Heart right ventricle (tissue), 16 donors: ENCODE data around the gene TTLL12. TPM values are rescaled to one million over a fixed set of nuclear protein-coding genes. Genes with fewer than 3 reads are reported as not detected.
A peak's percentile ranks its signal among the peaks of the same experiment; 100 is the strongest.
"Not testable (repeated sequence)": the region's sequence is repeated elsewhere in the genome, so short reads cannot be mapped to it uniquely, and the experiment has no call there.

Experiments used
- ATAC-seq, 8 donors: fragments of 200-7000 bp; cut with Tn5 transposase; one replicate each; pipeline ENCODE4 v1.9.1; 2020; ENCODE audit warnings: mild to moderate bottlenecking in 8 of 8, moderate library complexity in 8 of 8, moderate number of reproducible peaks in 1 of 8
- DNase-seq, 2 donors: peaks; one replicate each; pipeline ENCODE4 v3.0.0-alpha.2; 2020
- H3K27ac ChIP-seq, 10 donors: fragments of 200-600 bp; sonication (generic) in 2 of 10; one replicate each; pipeline versions ENCODE4 v1.5.0 to v1.8.0; 2020 to 2022; ENCODE audit warnings: mild to moderate bottlenecking in 3 of 10
- H3K27me3 ChIP-seq, 7 donors: fragments of 200-600 bp; one replicate each; pipeline ENCODE4 v1.8.0; 2021 to 2022; ENCODE audit warnings: mild to moderate bottlenecking in 2 of 7
- H3K36me3 ChIP-seq, 9 donors: fragments of 200-600 bp; sonication (generic) in 1 of 9; one replicate each; pipeline versions ENCODE4 v1.5.0 to v1.8.0; 2020 to 2022; ENCODE audit warnings: mild to moderate bottlenecking in 2 of 9
- H3K4me1 ChIP-seq, 9 donors: fragments of 200-600 bp; sonication (generic) in 1 of 9; one replicate each; pipeline versions ENCODE4 v1.5.0 to v1.8.0; 2020 to 2022; ENCODE audit warnings: mild to moderate bottlenecking in 4 of 9
- H3K4me3 ChIP-seq, 10 donors: fragments of 200-600 bp; sonication (generic) in 2 of 10; one replicate each; pipeline versions ENCODE4 v1.5.0 to v1.8.0; 2020 to 2022; ENCODE audit warnings: mild to moderate bottlenecking in 7 of 10, moderate library complexity in 2 of 10
- H3K9me3 ChIP-seq, 11 donors: fragments of 200-600 bp in 10 of 11; sonication (generic) in 2 of 11; one replicate each; pipeline versions ENCODE4 v1.5.0 to v1.8.0; 2013 to 2022; ENCODE audit warnings: mild to moderate bottlenecking in 2 of 11, control low read depth in 1 of 11, moderate library complexity in 1 of 11
- CTCF ChIP-seq, 9 donors: fragments of 200-600 bp; sonication (generic) in 2 of 9; IDR thresholded peaks; one replicate each; pipeline versions ENCODE4 v1.5.0 to v1.8.0; 2021 to 2022; ENCODE audit warnings: antibody characterized with exemption in 9 of 9, mild to moderate bottlenecking in 5 of 9, moderate library complexity in 1 of 9
- WGBS, 2 donors: extraction: QIAGEN DNeasy Blood & Tissue Kit; methylation state at CpG; one replicate each; pipeline ENCODE4 v1.1.7; 2013; ENCODE audit warnings: inconsistent platforms in 1 of 2; 5-methylcytosine and 5-hydroxymethylcytosine counted together
- intact Hi-C, 10 donors: fragments of 100-400 bp; cut with DNase I; formaldehyde crosslinking; loops; one replicate each; pipeline versions ENCODE4 v1.11.1 to v1.14.2; 2022
- polyA plus RNA-seq, 2 donors: library from polyadenylated mRNA; stranded (reverse); fragments of 200-250 nt; gene quantifications; one replicate each; pipeline ENCODE4 v1.2.3, GENCODE V29; 2013
- total RNA-seq, 10 donors: library from RNA; stranded (reverse); fragmentation: NEBNext Ultra II Directional in 3 of 10; extraction: Animal tissue kit (Norgen Biotek cat#: 25700) in 3 of 10; gene quantifications; one replicate each; pipeline versions ENCODE4 v1.2.1 to v1.2.4, GENCODE V29; 2021 to 2023
- donor health status: Arrhythmogenic right ventricular cardiomyopathy.
- donor health status: ischemic (EF 13 %, LVEDD 7.1; RV severe dilation, severe dysfunction).
- donor health status: healthy with polysubstance abuse.
- donor health status: DM: no; HTN: yes; CAD: no.
- donor health status: DM: no; HTN: no; CAD: no.
- donor health status: ischemic (EF 25% LVEDD 6.9; RV normal size, moderate dysfunction).
- donor health status: ischemic (EF 25% LVEDD 5.7; RV mildly dilated, moderate dysfunction).
- donor health status: healthy.
- donor health status: DM: yes; HTN: yes; CAD: no.
- donor health status: Ischemic cardiomyopathy.
- donor health status: ischemic (EF 35%, LVEDD 5.7; RV mildly dilated, moderate dysfunction).
- donor health status: nonischemic (EF 11% LVEDD 7.7; RV severe dilation, severe dysfunction).
- donor health status: DM: yes; HTN: yes; CAD: no.
- donor health status: PGD.
- donor health status: ischemic (EF 29% LVEDD 5.4; RV normal size, mild dysfunction).
- donor health status: nonischemic (EF 23%, LVEDD 6.1; RV moderate dilation, normal function).

Gene TTLL12
- total and polyA plus RNA-seq, 12 donors = 8.0 to 18.9 (median 9.6) TPM

- H3K4me3 ChIP-seq = no peak overlapping the region
- 65 to 71% methylated on average over 6 of the region's 6 CpGs for WGBS, 2 donors
- ATAC-seq (no peak), DNase-seq (no peak)
- H3K4me1 ChIP-seq = peaks cover 7 to 60% (median 23%) of the 10 kb centered on the region in 9 donors
- H3K27ac ChIP-seq = peak overlapping the region in 1 of 10 donors; percentile 83
- intact Hi-C loops = loop anchor here in 1 of 10 donors (10.0 kb wide), 1 partner anchor 64 kb away; the partner anchor contains the start of gene TTLL1
- H3K9me3 ChIP-seq = no peaks in the 10 kb centered on the region
- TF ChIP-seq CTCF (IDR thresholded peaks at IDR 0.05) = no peak
- H3K36me3 ChIP-seq = no peaks in the 10 kb centered on the region
- no peaks in the 10 kb centered on the region for H3K27me3 ChIP-seq
Observed at GRCh38 chr22:43148581-43148980, 38.4 kb downstream of the TTLL12 start.

GRCh38 chr22:43147821-43148220, 39.1 kb downstream of the TTLL12 start:
- Histone ChIP-seq H3K4me1 (peaks cover 6 to 58% (median 24%) of the 10 kb centered on the region in 9 donors), H3K4me3 (peak overlapping the region in 1 of 10 donors; percentile 14), H3K27me3 (no peaks in the 10 kb centered on the region), H3K36me3 (no peaks in the 10 kb centered on the region), H3K27ac (peak overlapping the region in 1 of 10 donors; percentile 83), H3K9me3 (no peaks in the 10 kb centered on the region)
- intact Hi-C loops = loop anchor here in 1 of 10 donors (10.0 kb wide), 1 partner anchor 63 kb away; the partner anchor contains the start of gene TTLL1
- DNase-seq (no peak), ATAC-seq (no peak)
- WGBS, 2 donors = 64 to 72% methylated on average over 8 of the region's 8 CpGs
- TF ChIP-seq CTCF (IDR thresholded peaks at IDR 0.05) = no peak

- not testable (repeated sequence) for H3K36me3 ChIP-seq, ATAC-seq, H3K9me3 ChIP-seq, H3K4me3 ChIP-seq, H3K27me3 ChIP-seq, DNase-seq
- 87 to 94% methylated on average over 15 of the region's 15 CpGs for WGBS, 2 donors
- peak overlapping the region in 2 of 10 donors; percentile 21 to 83 for H3K27ac ChIP-seq
- intact Hi-C loops = loop anchor here in 1 of 10 donors (10.0 kb wide), 1 partner anchor 62 kb away; the partner anchor contains the start of gene TTLL1
- peaks cover 10 to 58% (median 24%) of the 10 kb centered on the region in 9 donors for H3K4me1 ChIP-seq
Observed at GRCh38 chr22:43146332-43146731, 40.6 kb downstream of the TTLL12 start.

GRCh38 chr22:43145371-43145770, 41.6 kb downstream of the TTLL12 start:
- not testable (repeated sequence) for H3K27me3 ChIP-seq, ATAC-seq, DNase-seq, H3K4me3 ChIP-seq, H3K9me3 ChIP-seq
- H3K4me1 ChIP-seq = peaks cover 7 to 50% (median 20%) of the 10 kb centered on the region in 9 donors
- 90 to 93% methylated on average over 8 of the region's 8 CpGs for WGBS, 2 donors
- intact Hi-C loops = loop anchor here in 1 of 10 donors (10.0 kb wide), 1 partner anchor 61 kb away; the partner anchor contains the start of gene TTLL1
- peaks cover 0 to 10% (median 5%) of the 10 kb centered on the region in 9 donors for H3K36me3 ChIP-seq
- peak overlapping the region in 1 of 10 donors; percentile 83 for H3K27ac ChIP-seq

- intact Hi-C loops = loop anchor here in 1 of 10 donors (10.0 kb wide), 1 partner anchor 60 kb away; the partner anchor contains the start of gene TTLL1
- H3K27ac ChIP-seq = no peak overlapping the region
- DNase-seq (no peak), ATAC-seq (no peak)
- H3K27me3 ChIP-seq = no peaks in the 10 kb centered on the region
- H3K4me1 ChIP-seq = peaks cover 7 to 49% (median 19%) of the 10 kb centered on the region in 9 donors
- no peak for TF ChIP-seq CTCF (IDR thresholded peaks at IDR 0.05)
- H3K4me3 ChIP-seq = no peak overlapping the region
- 85 to 89% methylated on average over 3 of the region's 3 CpGs for WGBS, 2 donors
- H3K36me3 ChIP-seq = peaks cover 0 to 14% (median 9%) of the 10 kb centered on the region in 9 donors
- no peaks in the 10 kb centered on the region for H3K9me3 ChIP-seq
Observed at GRCh38 chr22:43144949-43145348, 42.0 kb downstream of the TTLL12 start.
